Endodermal cell (in vitro differentiated cells): ENCODE measurements around the gene PHRF1. TPM values are rescaled to one million over a fixed set of nuclear protein-coding genes. Genes with fewer than 3 reads are reported as not detected.

Experiments used
- DNase-seq: peaks from one replicate; pipeline ENCODE4 v3.0.0-alpha.2; 2017
- H3K27ac ChIP-seq: 2 replicates; pipeline ENCODE4 v1.5.1; 2013; ENCODE audit warnings: mild to moderate bottlenecking, low read depth, low read length, moderate library complexity
- H3K27me3 ChIP-seq: 2 replicates; pipeline ENCODE4 v1.6.1; 2013; ENCODE audit warnings: mild to moderate bottlenecking, low read length, moderate library complexity; ENCODE audit not compliant: insufficient read depth, control insufficient read depth, poor library complexity, severe bottlenecking
- H3K36me3 ChIP-seq: 2 replicates; pipeline ENCODE4 v1.7.0; 2013; ENCODE audit warnings: mild to moderate bottlenecking, low read length, moderate library complexity; ENCODE audit not compliant: control insufficient read depth, insufficient read depth
- H3K4me1 ChIP-seq: one replicate; pipeline ENCODE4 v1.7.0; 2013; ENCODE audit warnings: low read length; ENCODE audit not compliant: control insufficient read depth, insufficient read depth
- H3K4me3 ChIP-seq: 2 replicates; pipeline ENCODE4 v1.5.1; 2013; ENCODE audit warnings: mild to moderate bottlenecking, low read length, moderate library complexity
- H3K9ac ChIP-seq: 2 replicates; pipeline ENCODE4 v1.6.1; 2013; ENCODE audit warnings: mild to moderate bottlenecking, low read length, moderate library complexity; ENCODE audit not compliant: poor library complexity, severe bottlenecking; ENCODE audit errors: extremely low read depth
- H3K9me3 ChIP-seq: 2 replicates; pipeline ENCODE4 v1.6.1; 2013; ENCODE audit warnings: mild to moderate bottlenecking, low read length, moderate library complexity; ENCODE audit not compliant: control insufficient read depth
- H3K27ac Mint-ChIP-seq: 2 replicates; pipeline ENCODE4 v1.8.0; 2020; ENCODE audit warnings: mixed read lengths
- H3K27me3 Mint-ChIP-seq: 2 replicates; pipeline ENCODE4 v1.8.0; 2021; ENCODE audit warnings: mild to moderate bottlenecking, mixed read lengths; ENCODE audit not compliant: insufficient read depth
- H3K36me3 Mint-ChIP-seq: 2 replicates; pipeline ENCODE4 v1.8.0; 2020; ENCODE audit warnings: low read depth, mixed read lengths
- H3K4me1 Mint-ChIP-seq: 2 replicates; pipeline ENCODE4 v1.8.0; 2020; ENCODE audit warnings: mixed read lengths
- H3K4me3 Mint-ChIP-seq: 2 replicates; pipeline ENCODE4 v1.8.0; 2020; ENCODE audit warnings: mild to moderate bottlenecking, moderate library complexity, mixed read lengths
- H3K9me3 Mint-ChIP-seq: 2 replicates; pipeline ENCODE4 v1.8.0; 2020; ENCODE audit warnings: mild to moderate bottlenecking, mixed read lengths
- CTCF ChIP-seq: fragments of 200-600 bp; sonication (generic); conservative IDR thresholded peaks from 2 replicates; pipeline ENCODE4 v1.5.0; 2021; ENCODE audit warnings: antibody characterized with exemption, mild to moderate bottlenecking
- WGBS, 2 experiments: methylation state at CpG; one replicate each; pipeline versions ENCODE4 v1.1.5 to v1.1.7; 2013; ENCODE audit warnings: missing lambda C conversion rate in 2 of 2, mixed read lengths in 1 of 2; ENCODE audit not compliant: insufficient coverage in 1 of 2, insufficient read length in 1 of 2; 5-methylcytosine and 5-hydroxymethylcytosine counted together
- total RNA-seq, 2 donors: library from RNA; stranded (reverse); fragmentation: NEBNext Ultra II Directional in 1 of 2; extraction: Animal tissue kit (Norgen Biotek cat#: 25700) in 1 of 2; gene quantifications; 2 replicates in 1 of 2; 3 replicates in 1 of 2; pipeline ENCODE4 v1.2.1, GENCODE V29; 2021

PHRF1 gene
- total RNA-seq, 2 donors from 2014 or later, result 43.4 to 48.0 TPM

- 87 to 96% methylated on average over 6 to 10 of the region's 10 CpGs for WGBS, 2 experiments
- peaks cover 75% of the 10 kb centered on the region for H3K36me3 ChIP-seq
- H3K9ac ChIP-seq, result no peak overlapping the region
- Mint-ChIP-seq H3K27ac (peak overlapping the region; percentile 9), H3K4me3 (no peak overlapping the region), H3K36me3 (peaks cover 72% of the 10 kb centered on the region), H3K4me1 (no peaks in the 10 kb centered on the region), H3K9me3 (no peaks in the 10 kb centered on the region), H3K27me3 (no peaks in the 10 kb centered on the region)
- no peaks in the 10 kb centered on the region for H3K4me1 ChIP-seq
- no peaks in the 10 kb centered on the region for H3K27me3 ChIP-seq
- H3K9me3 ChIP-seq, result no peaks in the 10 kb centered on the region
- H3K4me3 ChIP-seq, result no peak overlapping the region
- TF ChIP-seq CTCF, result no peak
- no peak overlapping the region for H3K27ac ChIP-seq
- no peak for DNase-seq
Observed at GRCh38 chr11:592918-593317, 16.6 kb downstream of the PHRF1 start.

- H3K4me3 ChIP-seq, result no peak overlapping the region
- Mint-ChIP-seq H3K9me3 (no peaks in the 10 kb centered on the region), H3K4me1 (no peaks in the 10 kb centered on the region), H3K27me3 (no peaks in the 10 kb centered on the region), H3K36me3 (peaks cover 71% of the 10 kb centered on the region), H3K27ac (peak overlapping the region; percentile 9), H3K4me3 (no peak overlapping the region)
- H3K9ac ChIP-seq, result no peak overlapping the region
- TF ChIP-seq CTCF, result no peak
- H3K27ac ChIP-seq, result no peak overlapping the region
- H3K27me3 ChIP-seq, result no peaks in the 10 kb centered on the region
- DNase-seq, result no peak
- 94 to 96% methylated on average over 19 to 21 of the region's 21 CpGs for WGBS, 2 experiments
- H3K4me1 ChIP-seq, result no peaks in the 10 kb centered on the region
- H3K9me3 ChIP-seq, result no peaks in the 10 kb centered on the region
- peaks cover 71% of the 10 kb centered on the region for H3K36me3 ChIP-seq
Observed at GRCh38 chr11:593347-593746, 17.1 kb downstream of the PHRF1 start.

- Mint-ChIP-seq H3K4me1 (no peaks in the 10 kb centered on the region), H3K9me3 (no peaks in the 10 kb centered on the region), H3K27ac (no peak overlapping the region), H3K36me3 (peaks cover 67% of the 10 kb centered on the region), H3K27me3 (no peaks in the 10 kb centered on the region), H3K4me3 (no peak overlapping the region)
- Histone ChIP-seq H3K4me3 (no peak overlapping the region), H3K9ac (no peak overlapping the region), H3K36me3 (peaks cover 69% of the 10 kb centered on the region), H3K4me1 (no peaks in the 10 kb centered on the region), H3K27me3 (no peaks in the 10 kb centered on the region), H3K27ac (no peak overlapping the region), H3K9me3 (no peaks in the 10 kb centered on the region)
- WGBS, 2 experiments, result 89 to 98% methylated on average over 3 to 10 of the region's 10 CpGs
- TF ChIP-seq CTCF, result no peak
- no peak for DNase-seq
Observed at GRCh38 chr11:595400-595799, 19.1 kb downstream of the PHRF1 start.
